Stimulated activated effector memory CD8-positive, alpha-beta T cell treated with anti-CD3 and anti-CD28 coated beads, Interleukin-12 subunit alpha, Interleukin-12 subunit beta, amount 100 ng/mL, for 72 hours (primary cell): ENCODE measurements around the gene CBX4.

Source experiments
- ATAC-seq: fragments of 150-1000 bp; cut with Tn5 transposase; 2 replicates; pipeline ENCODE4 v1.10.0; 2021
- DNase-seq, 2 donors: peaks; one replicate each; pipeline ENCODE4 v3.0.0; 2021 to 2022; ENCODE audit warnings: low spot score in 2 of 2
- H3K27ac Mint-ChIP-seq: one replicate; pipeline ENCODE4 v1.8.0; 2022; ENCODE audit warnings: mild to moderate bottlenecking, mixed read lengths
- H3K36me3 Mint-ChIP-seq: one replicate; pipeline ENCODE4 v1.8.0; 2022; ENCODE audit warnings: mild to moderate bottlenecking, mixed read lengths
- H3K4me1 Mint-ChIP-seq: one replicate; pipeline ENCODE4 v1.8.0; 2022; ENCODE audit warnings: mixed read lengths
- H3K4me3 Mint-ChIP-seq: one replicate; pipeline ENCODE4 v1.8.0; 2022; ENCODE audit warnings: mild to moderate bottlenecking, mixed read lengths
- H3K9me3 Mint-ChIP-seq: one replicate; pipeline ENCODE4 v1.8.0; 2022; ENCODE audit warnings: mixed read lengths

The CBX4 gene

GRCh38 chr17:79837888-79838521, 1.2 kb downstream of the CBX4 start:
- ATAC-seq: no peak
- no peaks in the 10 kb centered on the region for H3K9me3 Mint-ChIP-seq
- peaks cover 63% of the 10 kb centered on the region for H3K4me1 Mint-ChIP-seq
- peaks cover 41% of the 10 kb centered on the region for H3K36me3 Mint-ChIP-seq
- H3K27ac Mint-ChIP-seq: peak overlapping the region; percentile 63
- H3K4me3 Mint-ChIP-seq: peak overlapping the region; percentile 88
- peak in 1 of 2 donors; percentile 63 for DNase-seq

DNA sequence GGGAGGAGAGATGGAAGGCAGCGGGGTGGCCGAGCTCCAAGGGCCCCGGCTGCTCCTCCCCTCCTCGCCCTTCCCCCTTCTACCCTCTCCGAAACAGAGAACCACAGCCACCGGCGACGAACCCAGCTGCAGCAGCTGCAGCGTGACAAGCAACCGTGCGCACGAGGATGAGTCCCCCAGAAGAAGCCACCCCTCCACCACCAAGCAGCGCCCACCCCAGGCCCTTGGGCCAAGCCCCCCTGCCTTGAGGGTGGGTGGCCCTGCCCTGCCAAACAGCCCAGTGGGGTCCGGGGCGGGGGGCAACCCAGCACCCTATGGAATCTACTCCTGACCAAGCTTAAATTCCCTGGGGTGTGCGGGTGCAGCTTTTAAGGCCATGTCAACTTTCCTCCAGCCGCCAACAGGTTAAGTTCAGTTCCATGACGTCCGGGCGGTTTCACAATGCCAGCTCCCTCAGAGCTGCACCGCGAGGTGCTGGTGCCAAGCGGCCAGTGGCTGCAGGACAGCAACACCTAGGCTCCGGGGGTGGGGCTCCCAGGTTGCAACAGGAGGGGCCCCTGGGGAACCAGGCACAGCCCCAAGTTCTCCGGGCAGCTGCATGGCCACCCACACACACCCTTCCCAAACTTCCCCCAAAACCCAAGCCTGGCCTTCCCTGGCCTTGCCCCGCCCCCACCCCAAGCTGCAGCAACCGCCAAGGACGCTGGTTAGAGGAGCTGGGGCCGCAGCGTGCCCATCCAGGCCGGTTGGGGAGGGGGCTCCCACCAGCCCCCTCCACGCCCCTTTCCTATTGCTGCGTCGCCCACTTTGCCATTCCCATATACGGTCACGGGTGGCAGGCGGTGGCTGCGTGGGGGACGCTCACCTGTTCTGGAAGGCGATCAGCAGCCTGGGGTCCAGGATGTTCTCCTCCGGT, 2.0 kb downstream of the CBX4 start:
- H3K4me1 Mint-ChIP-seq: peaks cover 59% of the 10 kb centered on the region
- H3K4me3 Mint-ChIP-seq: peak overlapping the region; percentile 88
- H3K36me3 Mint-ChIP-seq: peaks cover 44% of the 10 kb centered on the region
- H3K27ac Mint-ChIP-seq: peak overlapping the region; percentile 63
- ATAC-seq: no peak
- H3K9me3 Mint-ChIP-seq: no peaks in the 10 kb centered on the region
- peak in 1 of 2 donors; percentile 73 for DNase-seq

DNA sequence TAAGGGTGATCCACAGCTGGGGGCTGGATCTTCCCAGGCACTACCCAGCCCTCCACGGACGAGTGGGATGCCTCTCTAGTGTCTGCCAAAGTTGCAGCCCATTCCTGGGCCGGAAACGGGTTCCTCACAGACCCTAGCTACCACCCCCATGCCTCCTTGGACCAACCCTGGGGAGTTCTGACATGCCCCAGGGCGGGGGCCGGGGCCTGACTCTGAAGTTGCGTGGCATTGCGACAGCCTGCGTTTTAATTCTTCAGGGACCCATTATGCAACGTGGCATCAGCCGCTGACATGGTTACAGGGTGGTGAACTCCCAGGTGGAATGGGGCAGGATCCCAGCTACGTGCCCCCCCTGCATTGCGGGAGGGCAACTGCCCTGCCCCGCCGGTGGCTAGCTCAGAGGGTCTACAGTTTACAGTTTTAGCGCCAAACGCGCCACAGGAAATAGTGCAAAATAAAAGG, 2.7 kb downstream of the CBX4 start:
- peaks cover 44% of the 10 kb centered on the region for H3K36me3 Mint-ChIP-seq
- H3K4me3 Mint-ChIP-seq: peak overlapping the region; percentile 88
- no peaks in the 10 kb centered on the region for H3K9me3 Mint-ChIP-seq
- DNase-seq: no peak
- peaks cover 54% of the 10 kb centered on the region for H3K4me1 Mint-ChIP-seq
- no peak overlapping the region for H3K27ac Mint-ChIP-seq
- no peak for ATAC-seq

- H3K36me3 Mint-ChIP-seq: peaks cover 44% of the 10 kb centered on the region
- H3K4me1 Mint-ChIP-seq: peaks cover 50% of the 10 kb centered on the region
- ATAC-seq: no peak
- no peaks in the 10 kb centered on the region for H3K9me3 Mint-ChIP-seq
- DNase-seq: no peak
- no peak overlapping the region for H3K4me3 Mint-ChIP-seq
- H3K27ac Mint-ChIP-seq: no peak overlapping the region
These were observed 3.2 kb downstream of the CBX4 start for GRCh38 chr17:79835953-79836509.

DNA sequence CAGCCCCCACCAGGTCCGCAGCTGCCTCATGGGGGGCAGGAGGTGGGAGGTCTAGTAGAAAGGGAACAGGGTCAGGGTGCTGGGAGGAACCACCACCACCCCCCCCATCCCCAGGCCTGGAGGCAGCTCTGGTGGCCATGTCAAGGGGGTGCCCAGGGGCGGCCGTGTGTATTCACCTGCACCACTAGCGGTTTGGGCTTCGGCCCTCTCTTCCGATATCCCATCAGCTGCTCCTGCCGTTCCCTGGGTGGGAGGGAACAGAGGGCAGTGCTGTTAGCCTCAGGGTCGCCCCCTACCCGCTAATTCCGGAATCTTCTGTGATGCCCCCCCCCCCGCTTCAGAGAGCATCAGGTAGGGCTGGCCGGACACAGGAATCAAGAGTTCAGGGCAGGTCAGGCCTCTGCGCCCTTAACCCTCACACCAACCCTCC, 3.8 kb downstream of the CBX4 start:
- no peaks in the 10 kb centered on the region for H3K9me3 Mint-ChIP-seq
- ATAC-seq (no peak), DNase-seq (no peak)
- no peak overlapping the region for H3K27ac Mint-ChIP-seq
- H3K4me1 Mint-ChIP-seq: peaks cover 44% of the 10 kb centered on the region
- H3K4me3 Mint-ChIP-seq: no peak overlapping the region
- H3K36me3 Mint-ChIP-seq: peaks cover 44% of the 10 kb centered on the region

- peaks cover 39% of the 10 kb centered on the region for H3K4me1 Mint-ChIP-seq
- peaks cover 44% of the 10 kb centered on the region for H3K36me3 Mint-ChIP-seq
- peak; percentile 65 to 81 for DNase-seq
- no peaks in the 10 kb centered on the region for H3K9me3 Mint-ChIP-seq
- no peak overlapping the region for H3K27ac Mint-ChIP-seq
- ATAC-seq: no peak
- H3K4me3 Mint-ChIP-seq: no peak overlapping the region
These were observed 4.4 kb downstream of the CBX4 start for GRCh38 chr17:79834565-79835469.

DNA sequence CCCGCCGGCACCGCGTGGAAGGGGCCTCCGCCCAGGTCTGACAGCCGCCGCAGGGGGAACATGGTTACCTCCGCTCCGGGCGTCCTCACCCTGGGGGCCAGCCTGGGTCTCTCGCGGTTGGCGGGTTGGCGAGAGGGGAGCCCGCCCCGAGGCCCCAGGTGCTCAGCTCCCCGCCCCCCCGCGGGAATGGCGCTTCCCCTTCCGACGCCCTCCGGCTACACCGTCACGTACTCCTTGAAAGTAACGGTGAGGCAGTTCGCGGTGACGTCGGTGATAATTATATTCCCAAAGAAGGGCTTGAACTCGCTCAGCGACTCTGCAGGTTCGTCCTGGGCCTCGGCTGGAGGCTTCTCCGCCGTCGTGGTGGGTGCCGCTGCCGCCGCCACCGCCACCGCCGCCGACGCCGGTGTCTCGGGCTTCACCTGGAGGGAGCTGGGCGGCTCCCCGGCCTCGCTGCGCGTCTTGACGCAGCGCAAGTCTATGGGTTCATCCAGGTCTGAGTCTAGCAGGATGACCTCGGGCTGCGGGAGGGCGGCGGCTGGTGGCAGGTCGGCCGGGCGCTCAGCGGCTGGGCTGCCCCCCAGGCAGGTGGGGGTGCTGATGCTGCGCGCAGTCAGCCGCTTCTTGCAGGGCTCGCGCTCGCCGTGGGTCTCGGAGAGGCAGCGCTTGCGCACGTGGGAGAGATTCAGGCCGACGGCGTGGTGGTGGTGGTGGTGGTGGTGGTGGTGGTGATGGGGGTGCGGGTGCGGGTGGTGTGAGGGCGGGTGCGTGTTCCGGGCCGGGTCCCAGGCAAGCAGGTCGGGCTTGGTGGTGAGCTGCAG, 5.3 kb downstream of the CBX4 start:
- H3K9me3 Mint-ChIP-seq: no peaks in the 10 kb centered on the region
- no peak overlapping the region for H3K27ac Mint-ChIP-seq
- peaks cover 44% of the 10 kb centered on the region for H3K36me3 Mint-ChIP-seq
- no peak for DNase-seq
- H3K4me3 Mint-ChIP-seq: no peak overlapping the region
- ATAC-seq: no peak
- H3K4me1 Mint-ChIP-seq: peaks cover 39% of the 10 kb centered on the region

DNA sequence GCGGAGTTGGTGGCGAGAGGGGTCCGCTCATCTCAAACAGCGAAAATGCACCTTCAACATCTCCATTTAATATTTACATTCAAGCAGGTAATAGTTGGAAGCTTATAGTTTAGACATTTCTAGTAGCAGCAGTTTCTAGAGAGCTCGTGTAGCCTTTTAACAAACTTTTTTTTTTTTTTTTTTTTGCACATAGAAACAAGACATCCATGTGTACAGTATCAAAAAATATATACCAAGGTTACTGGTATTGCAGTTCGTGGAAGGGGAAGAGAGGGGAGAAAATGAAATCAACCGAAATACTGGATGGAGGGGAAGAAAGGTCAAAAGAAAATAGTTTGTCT, 6.2 kb downstream of the CBX4 start:
- ATAC-seq: no peak
- Mint-ChIP-seq H3K4me3 (peak overlapping the region; percentile 17), H3K27ac (no peak overlapping the region), H3K36me3 (peaks cover 39% of the 10 kb centered on the region), H3K9me3 (no peaks in the 10 kb centered on the region), H3K4me1 (peaks cover 35% of the 10 kb centered on the region)
- no peak for DNase-seq

DNA sequence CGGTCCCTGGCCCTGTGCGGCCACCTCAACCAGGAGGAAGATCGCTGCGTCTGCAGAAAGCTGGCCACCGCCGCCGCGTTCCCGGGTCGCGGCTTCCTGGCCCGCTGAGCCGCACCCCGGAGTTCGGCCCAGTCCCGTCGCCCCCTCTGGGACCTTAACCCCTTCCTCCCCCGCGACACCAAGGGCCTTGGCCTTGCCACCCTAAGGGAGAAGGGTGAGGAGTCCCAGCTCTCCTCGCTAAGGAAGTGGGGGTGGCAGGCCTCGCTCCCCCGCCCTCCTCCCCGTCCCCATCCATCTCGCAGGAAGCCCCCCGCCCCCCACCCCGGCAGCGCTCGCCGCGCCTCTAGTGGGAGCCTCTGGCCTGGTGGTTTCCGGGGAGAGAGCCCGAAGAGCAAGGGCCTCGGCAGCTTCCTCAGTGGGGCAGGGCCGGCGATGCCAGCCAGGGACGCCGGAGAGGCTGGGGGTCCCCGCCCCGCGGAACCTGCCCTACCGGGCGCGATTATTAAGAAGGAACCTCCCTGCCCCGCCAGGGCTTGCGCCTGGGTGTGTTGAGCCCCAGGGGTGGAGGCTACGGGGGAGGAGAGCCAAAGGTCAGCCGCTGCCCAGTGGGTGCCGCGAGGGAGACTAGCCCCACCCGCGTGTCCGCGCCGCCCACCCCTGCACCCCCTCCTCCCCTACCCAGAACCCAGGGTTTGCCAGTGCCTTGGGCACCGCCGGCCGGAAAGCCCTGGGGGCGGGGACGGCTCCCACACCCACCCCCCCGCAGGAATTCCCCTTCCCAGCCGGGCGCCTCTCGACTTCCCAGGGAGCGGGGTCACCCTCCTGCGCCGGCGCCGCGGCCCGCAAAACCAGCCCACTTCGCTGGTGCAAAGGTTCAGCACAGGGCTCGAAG, 6.8 kb downstream of the CBX4 start:
- ATAC-seq: no peak
- H3K27ac Mint-ChIP-seq: no peak overlapping the region
- DNase-seq: no peak
- no peaks in the 10 kb centered on the region for H3K9me3 Mint-ChIP-seq
- H3K4me1 Mint-ChIP-seq: peaks cover 29% of the 10 kb centered on the region
- peak overlapping the region; percentile 17 for H3K4me3 Mint-ChIP-seq
- H3K36me3 Mint-ChIP-seq: peaks cover 33% of the 10 kb centered on the region

DNA sequence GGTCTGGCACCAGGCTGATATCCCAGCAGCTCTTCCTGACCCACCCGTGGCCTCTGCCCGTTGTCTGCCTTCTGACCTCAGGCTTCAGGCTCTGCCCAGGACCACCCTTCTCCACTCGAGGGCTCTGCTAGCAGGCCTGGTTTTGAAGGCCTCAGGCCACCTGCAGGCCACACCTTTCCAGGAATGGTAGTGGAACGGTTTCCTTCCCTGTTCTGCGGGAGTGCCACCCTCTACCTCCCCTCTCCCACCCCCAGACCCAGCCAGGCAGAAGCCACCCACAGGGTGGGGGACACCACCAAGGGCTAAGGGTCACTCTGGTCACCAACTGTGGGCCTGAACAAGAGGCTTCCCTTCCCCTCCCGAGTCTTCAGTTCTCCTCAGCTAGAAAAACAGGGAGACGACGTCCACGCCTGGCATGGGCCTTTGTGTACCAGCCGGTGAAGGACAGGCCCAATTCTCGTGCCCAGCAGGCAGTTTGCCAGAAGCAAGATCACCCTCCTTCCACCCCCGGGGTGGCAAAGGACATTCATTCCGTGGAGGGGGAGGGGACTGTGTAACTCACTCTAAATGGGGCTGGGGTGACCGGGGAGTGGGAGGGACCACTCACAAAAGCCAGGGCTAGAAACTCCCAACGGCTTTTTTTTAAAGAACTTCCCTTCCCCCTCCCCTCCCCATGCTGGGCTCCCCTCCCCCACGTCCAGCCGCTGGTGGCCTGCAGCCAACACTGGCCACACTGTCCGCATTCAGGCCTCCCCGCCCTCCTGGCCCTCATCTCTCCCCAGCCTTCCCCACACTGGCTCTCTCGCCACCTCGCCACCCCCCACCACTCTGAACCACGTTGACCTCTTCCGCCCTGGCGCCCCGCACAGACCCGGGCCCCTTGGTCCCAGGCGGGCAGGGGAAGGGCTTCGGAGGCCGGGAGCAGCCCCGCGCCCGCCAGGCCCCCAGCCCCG, 7.7 kb downstream of the CBX4 start:
- ATAC-seq (peak; percentile 6), DNase-seq (no peak)
- Mint-ChIP-seq H3K36me3 (peaks cover 29% of the 10 kb centered on the region), H3K27ac (no peak overlapping the region), H3K4me3 (no peak overlapping the region), H3K4me1 (peaks cover 22% of the 10 kb centered on the region), H3K9me3 (no peaks in the 10 kb centered on the region)

DNA sequence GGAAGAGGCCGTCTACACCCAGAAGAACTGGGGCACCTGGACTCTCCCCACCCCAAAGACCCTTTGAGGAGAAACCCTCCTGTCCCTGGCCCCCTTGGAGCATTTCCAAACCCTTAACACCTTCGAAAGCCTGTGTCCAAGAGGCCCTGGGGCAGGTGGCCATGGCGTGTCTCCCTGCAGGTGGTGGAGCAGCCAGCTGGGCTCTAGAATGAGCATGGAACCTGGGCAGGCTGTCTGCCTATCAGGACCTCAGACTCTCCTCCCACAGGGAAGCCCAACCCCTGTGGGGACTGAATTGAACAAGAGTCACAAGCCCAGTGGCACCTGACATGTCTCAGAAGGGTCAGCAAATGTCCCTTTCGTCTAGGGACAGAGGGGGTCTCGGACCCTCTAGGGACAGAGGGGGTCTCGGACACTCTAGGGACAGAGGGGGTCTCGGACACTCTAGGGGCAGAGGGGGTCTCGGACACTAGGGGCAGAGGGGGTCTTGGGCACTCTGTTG, 8.4 kb downstream of the CBX4 start:
- Mint-ChIP-seq H3K4me1 (peaks cover 25% of the 10 kb centered on the region), H3K4me3 (no peak overlapping the region), H3K36me3 (peaks cover 26% of the 10 kb centered on the region), H3K27ac (no peak overlapping the region), H3K9me3 (no peaks in the 10 kb centered on the region)
- DNase-seq (no peak), ATAC-seq (peak; percentile 18)

DNA sequence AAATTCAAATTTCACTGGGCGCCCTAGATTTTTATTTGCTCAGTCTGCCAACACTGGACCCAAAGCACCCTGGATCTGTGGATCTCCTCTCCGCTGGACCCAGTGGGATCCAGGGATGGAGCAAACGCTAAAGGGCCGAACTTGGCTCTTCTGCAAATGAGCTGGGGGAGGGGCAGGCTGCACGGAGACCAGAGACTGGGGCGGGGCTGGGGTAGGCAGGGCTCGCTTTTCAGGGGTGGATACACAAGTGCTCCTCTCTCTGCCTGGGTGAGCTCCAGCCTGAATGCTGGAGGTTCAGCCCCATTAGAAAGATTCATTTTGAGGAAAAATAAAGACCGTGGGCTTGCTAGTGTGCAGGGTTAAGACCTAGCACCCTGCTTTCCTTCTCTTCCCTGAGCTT, 8.9 kb downstream of the CBX4 start:
- Mint-ChIP-seq H3K27ac (no peak overlapping the region), H3K4me1 (peaks cover 25% of the 10 kb centered on the region), H3K9me3 (no peaks in the 10 kb centered on the region), H3K36me3 (peaks cover 21% of the 10 kb centered on the region), H3K4me3 (no peak overlapping the region)
- DNase-seq: no peak
- no peak for ATAC-seq
